ENCODE results near the gene PIEZO1. TPM values are rescaled to one million over a fixed set of nuclear protein-coding genes. Genes with fewer than 3 reads are reported as not detected.

PIEZO1 gene
- total RNA-seq, 1 experiment from 2014 or later, result 224 TPM

GRCh38 chr16:88750854-88751253 is 34.2 kb downstream of the PIEZO1 start:
- no peak overlapping the region for H2AFZ ChIP-seq (ENCODE audit: low read depth, low read length, poor library complexity, severe bottlenecking)
- intact Hi-C loops (cut with micrococcal nuclease), result no loop called here
- peaks cover 2 to 15% of the 10 kb centered on the region in 2 experiments; a peak in 2 of 4 replicates for H3K36me3 ChIP-seq (ENCODE audit: control insufficient read depth in 1 of 2, insufficient read depth in 2 of 2, low read length in 2 of 2)
- no peak for DNase-seq (ENCODE audit: low read depth, low spot score)
- peaks cover 9% of the 10 kb centered on the region; the same call in 1 of the 2 replicates for H4K20me1 ChIP-seq (ENCODE audit: insufficient read depth)
- H3K27ac ChIP-seq (ENCODE audit: low read depth, low read length), result no peak overlapping the region; the same call in 1 of the 2 replicates
- H3K4me1 ChIP-seq (ENCODE audit: control insufficient read depth in 1 of 2, insufficient read depth in 2 of 2, low read length in 2 of 2), result peaks cover 0 to 8% of the 10 kb centered on the region in 2 experiments; a peak in 2 of 4 replicates
- no peaks in the 10 kb centered on the region for H3K27me3 ChIP-seq (ENCODE audit: insufficient read depth, low read length)
- ChIA-PET CTCF (no interaction called here), POLR2A (no interaction called here), RAD21 (ENCODE audit: low non-redundant PET in 1 of 2, low total read pairs in 2 of 2, uncharacterized antibody in 2 of 2, unreplicated experiment in 2 of 2) (no interaction called here)
- H3K4me2 ChIP-seq (ENCODE audit: low read length), result no peak overlapping the region
- no peaks in the 10 kb centered on the region for H3K9me2 ChIP-seq (ENCODE audit: insufficient read depth)
- no peak overlapping the region for H3K9ac ChIP-seq (ENCODE audit: low read length)
- peaks cover 91% of the 10 kb centered on the region for H3K79me2 ChIP-seq (ENCODE audit: insufficient read depth, low read length)
- no peak for ATAC-seq
- H3K9me3 ChIP-seq (ENCODE audit: control insufficient read depth in 1 of 2, insufficient read depth in 1 of 2, low read depth in 1 of 2, low read length in 2 of 2), result no peaks in the 10 kb centered on the region
- no TSS peak for BruUV-seq (replicated peaks)
- TF ChIP-seq EZH2 (IDR thresholded peaks at IDR 0.05) (no peak), TCF7L2 (IDR thresholded peaks at IDR 0.05; ENCODE audit: borderline replicate concordance, extremely low read depth, insufficient read depth, insufficient read length) (no peak), RAD21 (IDR thresholded peaks at IDR 0.05; ENCODE audit: low read depth) (no peak), ZFX (IDR thresholded peaks at IDR 0.05) (no peak), POLR2A (IDR thresholded peaks at IDR 0.05; ENCODE audit: borderline replicate concordance, extremely low read depth, insufficient read depth, insufficient read length) (no peak), ZNF274 (IDR thresholded peaks at IDR 0.05; ENCODE audit: low read depth, low read length) (no peak), EZH2phosphoT487 (IDR thresholded peaks at IDR 0.05; ENCODE audit: borderline replicate concordance) (no peak), ATF3 (IDR thresholded peaks at IDR 0.05) (no peak), ELF1 (IDR thresholded peaks at IDR 0.05; ENCODE audit: borderline replicate concordance, low read depth) (no peak), SP1 (IDR thresholded peaks at IDR 0.05; ENCODE audit: low read depth) (no peak), ZBTB33 (IDR thresholded peaks at IDR 0.05; ENCODE audit: extremely low read depth, insufficient replicate concordance, low read length) (no peak), SIN3A (IDR thresholded peaks at IDR 0.05; ENCODE audit: low read depth) (no peak)
- H3K4me3 ChIP-seq (replicated peaks in 1 of 2; ENCODE audit: low read depth in 1 of 2, low read length in 2 of 2), result no peak overlapping the region

All from HCT116 (cell line).